HepG2 (cell line): ENCODE data around the gene TOLLIP. TPM values are rescaled to one million over a fixed set of nuclear protein-coding genes. Genes with fewer than 3 reads are reported as not detected.
A peak's percentile ranks its signal among the peaks of the same experiment; 100 is the strongest.

Experiments used
- FOXK1 ChIP-seq: sonication (generic); formaldehyde crosslinking; IDR thresholded peaks from 2 replicates; pipeline ENCODE4 v1.4.0; 2020; ENCODE audit warnings: low read depth, missing genetic modification reagents, borderline replicate concordance
- FOXO1 ChIP-seq: sonication (generic); formaldehyde crosslinking; IDR thresholded peaks from 2 replicates; pipeline ENCODE4 v1.4.0; 2020; ENCODE audit warnings: missing genetic modification reagents
- MLLT10 ChIP-seq: sonication (generic); formaldehyde crosslinking; IDR thresholded peaks from 2 replicates; pipeline ENCODE4 v1.4.0; 2020; ENCODE audit warnings: missing genetic modification reagents
- PHF21A ChIP-seq: sonication (generic); formaldehyde crosslinking; IDR thresholded peaks from 2 replicates; pipeline ENCODE4 v1.5.0; 2020; ENCODE audit warnings: mild to moderate bottlenecking, missing genetic modification reagents
- RBFOX2 ChIP-seq: fragments of 200-400 bp; formaldehyde crosslinking; IDR thresholded peaks from 2 replicates; pipeline ENCODE4 v1.6.1; 2017; ENCODE audit warnings: low read depth, mild to moderate bottlenecking, low read length
- SAP130 ChIP-seq: IDR thresholded peaks from 2 replicates; pipeline ENCODE4 v1.6.1; 2016; ENCODE audit warnings: low read depth
- SOX13 ChIP-seq, 3 experiments: fragments of 450-650 bp in 1 of 3; sonication (generic) in 1 of 3; formaldehyde crosslinking in 1 of 3; IDR thresholded peaks in 2 of 3; conservative IDR thresholded peaks in 1 of 3; 2 replicates each; pipeline versions ENCODE4 v1.5.0 to v1.6.1; 2016 to 2020; ENCODE audit warnings: antibody characterized with exemption in 1 of 3, mild to moderate bottlenecking in 1 of 3, missing compliant biosample characterization in 1 of 3, missing genetic modification reagents in 1 of 3, moderate library complexity in 1 of 3
- TEAD3 ChIP-seq: optimal IDR thresholded peaks from 2 replicates; pipeline ENCODE3; 2016; ENCODE audit warnings: borderline replicate concordance
- ZNF33B ChIP-seq: sonication (generic); formaldehyde crosslinking; IDR thresholded peaks from 2 replicates; pipeline ENCODE4 v1.5.1; 2020; ENCODE audit warnings: mild to moderate bottlenecking, missing genetic modification reagents
- polyA plus RNA-seq, 8 experiments: library from polyadenylated mRNA; depleted of rRNA in 3 of 8; stranded (reverse) in 7 of 8; unstranded in 1 of 8; fragments of >200 nt; fragmentation: Illumina TruSeq in 4 of 8; extraction: Trizol in 4 of 8; gene quantifications; 2 replicates each; pipeline versions ENCODE4 v1.2.1 to v1.2.3, GENCODE V29; 2011 to 2016; ENCODE audit warnings: low read depth in 4 of 8, missing spikeins in 1 of 8, mixed read lengths in 1 of 8; ENCODE audit not compliant: insufficient read depth in 1 of 8
- total RNA-seq, 5 experiments: library from RNA; depleted of rRNA; stranded (reverse); fragments of >200 nt; fragmentation: Illumina TruSeq; extraction: Trizol; gene quantifications; 2 replicates each; pipeline ENCODE4 v1.2.3, GENCODE V29; 2016; ENCODE audit warnings: low read depth in 1 of 5
- TF ChIP-seq, protein P1 (sequence below): sonication (generic); formaldehyde crosslinking; IDR thresholded peaks from 2 replicates; pipeline ENCODE4 v1.5.1; 2020; ENCODE audit warnings: mild to moderate bottlenecking, moderate library complexity, missing genetic modification reagents
- TF ChIP-seq, protein P2 (sequence below): sonication (generic); formaldehyde crosslinking; IDR thresholded peaks from 2 replicates; pipeline ENCODE4 v1.4.0; 2020; ENCODE audit warnings: missing genetic modification reagents
- TF ChIP-seq, protein P3 (sequence below): sonication (generic); formaldehyde crosslinking; IDR thresholded peaks from 2 replicates; pipeline ENCODE4 v1.5.1; 2020; ENCODE audit warnings: missing genetic modification reagents, mild to moderate bottlenecking, borderline replicate concordance
- TF ChIP-seq, protein P4 (sequence below): sonication (generic); formaldehyde crosslinking; IDR thresholded peaks from 2 replicates; pipeline ENCODE4 v1.4.0; 2020; ENCODE audit warnings: missing genetic modification reagents; ENCODE audit errors: not compliant biosample characterization
- TF ChIP-seq, protein P5 (sequence below): sonication (generic); IDR thresholded peaks from 2 replicates; pipeline ENCODE4 v1.6.1; 2016; ENCODE audit warnings: low read depth, borderline replicate concordance

The TOLLIP gene
- total and polyA plus RNA-seq, 2 of the 13 experiments (the other 11 are each of a cell fraction or from before 2014, with no cell fraction given): 25.9 to 47.5 TPM

DNA sequence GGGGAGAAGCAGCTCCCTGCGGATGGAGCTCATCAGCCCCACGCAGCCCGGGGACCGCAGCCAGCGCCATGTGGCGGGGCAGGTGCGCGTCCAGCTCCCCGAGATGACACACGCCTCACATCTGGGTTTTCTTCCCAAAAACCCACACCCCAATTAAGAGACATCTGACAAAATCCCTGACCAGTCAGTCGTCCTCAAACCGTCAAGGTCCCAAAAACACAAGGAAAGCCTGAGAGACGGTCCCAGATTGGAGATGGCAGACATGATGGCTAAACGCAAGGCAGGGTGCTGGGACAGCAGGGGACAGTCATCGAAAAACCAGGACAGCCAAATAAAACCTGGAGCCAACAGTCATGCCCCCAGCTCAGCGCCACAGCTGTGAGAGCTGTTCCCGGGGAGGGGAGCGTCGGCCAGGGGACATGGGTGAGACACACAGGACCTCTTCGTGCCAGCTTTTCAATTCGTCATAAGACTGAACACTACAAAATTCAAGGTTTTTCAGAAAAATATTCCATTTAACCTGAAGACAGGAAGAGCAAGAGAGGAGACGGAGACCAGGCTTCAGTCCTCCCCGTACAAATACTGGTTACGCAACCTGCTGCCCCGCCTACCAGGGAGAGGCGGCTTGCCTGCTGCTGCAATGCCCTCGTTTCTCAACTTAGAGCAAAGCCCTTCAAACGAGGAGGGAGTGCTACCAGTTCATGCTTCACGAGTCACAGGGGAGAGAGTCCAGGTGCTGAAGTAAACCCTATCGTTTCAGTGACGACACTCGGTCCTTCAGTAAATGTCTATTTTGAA lies 10.5 kb downstream of the TOLLIP start (continued):
- TF ChIP-seq SOX13 (IDR thresholded peaks at IDR 0.05) (no peak), SOX13 (CRISPR knock-in tag; conservative IDR thresholded peaks at IDR 0.05 in 1 of 2, IDR thresholded peaks at IDR 0.05 in 1 of 2) (peak in 1 of 2 experiments; percentile 70; a peak in 2 of 4 replicates), PHF21A (CRISPR knock-in tag) (peak; percentile 59; the same call in 1 of the 2 replicates), FOXK1 (peak; percentile 33; the same call in 1 of the 2 replicates), MLLT10 (no peak), FOXO1 (CRISPR knock-in tag) (peak; percentile 26; the same call in 1 of the 2 replicates), ZNF33B (0 out of 2 replicates have a peak, but pooled peaks have one; percentile 24), SAP130 (CRISPR knock-in tag) (peak; percentile 96), RBFOX2 (no peak), TEAD3 (CRISPR knock-in tag) (peak; percentile 80)
- TF ChIP-seq, protein P1, sequence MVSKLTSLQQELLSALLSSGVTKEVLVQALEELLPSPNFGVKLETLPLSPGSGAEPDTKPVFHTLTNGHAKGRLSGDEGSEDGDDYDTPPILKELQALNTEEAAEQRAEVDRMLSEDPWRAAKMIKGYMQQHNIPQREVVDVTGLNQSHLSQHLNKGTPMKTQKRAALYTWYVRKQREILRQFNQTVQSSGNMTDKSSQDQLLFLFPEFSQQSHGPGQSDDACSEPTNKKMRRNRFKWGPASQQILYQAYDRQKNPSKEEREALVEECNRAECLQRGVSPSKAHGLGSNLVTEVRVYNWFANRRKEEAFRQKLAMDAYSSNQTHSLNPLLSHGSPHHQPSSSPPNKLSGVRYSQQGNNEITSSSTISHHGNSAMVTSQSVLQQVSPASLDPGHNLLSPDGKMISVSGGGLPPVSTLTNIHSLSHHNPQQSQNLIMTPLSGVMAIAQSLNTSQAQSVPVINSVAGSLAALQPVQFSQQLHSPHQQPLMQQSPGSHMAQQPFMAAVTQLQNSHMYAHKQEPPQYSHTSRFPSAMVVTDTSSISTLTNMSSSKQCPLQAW (CRISPR knock-in tag): peak; percentile 86; the same call in 1 of the 2 replicates
- TF ChIP-seq, protein P2, sequence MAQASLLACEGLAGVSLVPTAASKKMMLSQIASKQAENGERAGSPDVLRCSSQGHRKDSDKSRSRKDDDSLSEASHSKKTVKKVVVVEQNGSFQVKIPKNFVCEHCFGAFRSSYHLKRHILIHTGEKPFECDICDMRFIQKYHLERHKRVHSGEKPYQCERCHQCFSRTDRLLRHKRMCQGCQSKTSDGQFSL (CRISPR knock-in tag): no peak
- TF ChIP-seq, protein P3, sequence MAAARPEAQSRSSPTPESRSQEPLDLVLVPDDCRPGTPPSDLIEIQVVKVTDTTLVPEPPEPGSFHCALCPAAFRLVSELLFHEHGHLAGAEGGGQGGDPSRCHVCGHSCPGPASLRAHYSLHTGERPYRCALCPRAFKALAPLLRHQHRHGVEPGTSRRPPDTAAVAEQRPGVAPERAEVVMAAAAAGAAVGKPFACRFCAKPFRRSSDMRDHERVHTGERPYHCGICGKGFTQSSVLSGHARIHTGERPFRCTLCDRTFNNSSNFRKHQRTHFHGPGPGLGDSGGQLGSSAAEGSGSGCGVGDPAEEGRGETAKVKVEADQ (CRISPR knock-in tag): no peak
- TF ChIP-seq, protein P4, sequence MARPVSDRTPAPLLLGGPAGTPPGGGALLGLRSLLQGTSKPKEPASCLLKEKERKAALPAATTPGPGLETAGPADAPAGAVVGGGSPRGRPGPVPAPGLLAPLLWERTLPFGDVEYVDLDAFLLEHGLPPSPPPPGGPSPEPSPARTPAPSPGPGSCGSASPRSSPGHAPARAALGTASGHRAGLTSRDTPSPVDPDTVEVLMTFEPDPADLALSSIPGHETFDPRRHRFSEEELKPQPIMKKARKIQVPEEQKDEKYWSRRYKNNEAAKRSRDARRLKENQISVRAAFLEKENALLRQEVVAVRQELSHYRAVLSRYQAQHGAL (CRISPR knock-in tag): no peak
- TF ChIP-seq, protein P5, sequence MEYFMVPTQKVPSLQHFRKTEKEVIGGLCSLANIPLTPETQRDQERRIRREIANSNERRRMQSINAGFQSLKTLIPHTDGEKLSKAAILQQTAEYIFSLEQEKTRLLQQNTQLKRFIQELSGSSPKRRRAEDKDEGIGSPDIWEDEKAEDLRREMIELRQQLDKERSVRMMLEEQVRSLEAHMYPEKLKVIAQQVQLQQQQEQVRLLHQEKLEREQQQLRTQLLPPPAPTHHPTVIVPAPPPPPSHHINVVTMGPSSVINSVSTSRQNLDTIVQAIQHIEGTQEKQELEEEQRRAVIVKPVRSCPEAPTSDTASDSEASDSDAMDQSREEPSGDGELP: peak; percentile 47; the same call in 1 of the 2 replicates
